Measurements from ENCODE around the gene BPGM.

DNA sequence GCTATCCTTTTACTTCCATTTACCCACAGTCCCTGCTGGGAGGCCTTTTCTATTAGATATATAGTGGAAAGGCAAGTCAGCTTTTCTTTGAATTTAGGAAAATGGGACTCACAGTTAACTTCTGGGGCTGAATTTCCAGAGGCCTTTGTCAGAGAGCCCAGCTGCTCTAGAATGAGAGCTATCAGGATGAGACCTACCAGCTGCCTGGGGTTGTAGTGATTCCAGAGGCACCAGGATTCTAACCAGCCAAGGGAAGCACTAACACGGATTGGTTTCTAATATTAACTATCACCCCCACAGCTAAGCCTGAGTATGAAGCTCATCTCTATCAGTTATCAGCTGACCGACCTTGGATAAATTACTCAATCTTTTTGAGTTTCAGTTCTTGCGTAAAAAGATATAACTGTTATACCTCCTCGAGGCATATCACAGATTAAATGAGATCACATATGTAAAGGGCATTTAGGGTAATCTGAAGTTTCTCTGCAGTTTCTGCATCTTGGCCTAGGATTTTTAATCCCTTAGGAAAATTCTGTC, 76.2 kb downstream of the BPGM start:
- TF ChIP-seq, protein P1, sequence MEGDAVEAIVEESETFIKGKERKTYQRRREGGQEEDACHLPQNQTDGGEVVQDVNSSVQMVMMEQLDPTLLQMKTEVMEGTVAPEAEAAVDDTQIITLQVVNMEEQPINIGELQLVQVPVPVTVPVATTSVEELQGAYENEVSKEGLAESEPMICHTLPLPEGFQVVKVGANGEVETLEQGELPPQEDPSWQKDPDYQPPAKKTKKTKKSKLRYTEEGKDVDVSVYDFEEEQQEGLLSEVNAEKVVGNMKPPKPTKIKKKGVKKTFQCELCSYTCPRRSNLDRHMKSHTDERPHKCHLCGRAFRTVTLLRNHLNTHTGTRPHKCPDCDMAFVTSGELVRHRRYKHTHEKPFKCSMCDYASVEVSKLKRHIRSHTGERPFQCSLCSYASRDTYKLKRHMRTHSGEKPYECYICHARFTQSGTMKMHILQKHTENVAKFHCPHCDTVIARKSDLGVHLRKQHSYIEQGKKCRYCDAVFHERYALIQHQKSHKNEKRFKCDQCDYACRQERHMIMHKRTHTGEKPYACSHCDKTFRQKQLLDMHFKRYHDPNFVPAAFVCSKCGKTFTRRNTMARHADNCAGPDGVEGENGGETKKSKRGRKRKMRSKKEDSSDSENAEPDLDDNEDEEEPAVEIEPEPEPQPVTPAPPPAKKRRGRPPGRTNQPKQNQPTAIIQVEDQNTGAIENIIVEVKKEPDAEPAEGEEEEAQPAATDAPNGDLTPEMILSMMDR (IDR thresholded peaks at IDR 0.05; ENCODE audit: insufficient read depth, low read length, poor library complexity, severe bottlenecking), result no peak
- no peak for TF ChIP-seq EZH2phosphoT487 (conservative IDR thresholded peaks at IDR 0.05; ENCODE audit: low read length)
